Osteoblast (primary cell): Measurements from ENCODE around the gene TTLL5. TPM values are rescaled to one million over a fixed set of nuclear protein-coding genes. Genes with fewer than 3 reads are reported as not detected.

Experiments used
- DNase-seq: peaks from one replicate; pipeline ENCODE4 v3.0.0; 2011; ENCODE audit warnings: low spot score, mixed read lengths; ENCODE audit not compliant: insufficient read length; ENCODE audit errors: missing footprints
- H2AFZ ChIP-seq: 2 replicates; pipeline ENCODE4 v1.6.0; 2011; ENCODE audit warnings: mild to moderate bottlenecking, low read length
- H3K27ac ChIP-seq: 2 replicates; pipeline ENCODE4 v1.5.1; 2011; ENCODE audit warnings: mild to moderate bottlenecking, low read depth, low read length, moderate library complexity
- H3K27me3 ChIP-seq: 2 replicates; pipeline ENCODE4 v1.6.0; 2012; ENCODE audit warnings: mild to moderate bottlenecking, control low read depth, inconsistent platforms, low read length, moderate library complexity; ENCODE audit not compliant: insufficient read depth
- H3K36me3 ChIP-seq: 2 replicates; pipeline ENCODE4 v1.5.1; 2011; ENCODE audit warnings: mild to moderate bottlenecking, low read length, control low read depth, moderate library complexity; ENCODE audit not compliant: insufficient read depth
- H3K4me1 ChIP-seq: 2 replicates; pipeline ENCODE4 v1.5.1; 2011; ENCODE audit warnings: mild to moderate bottlenecking, low read length, control low read depth, moderate library complexity; ENCODE audit not compliant: insufficient read depth
- H3K4me2 ChIP-seq: 2 replicates; pipeline ENCODE4 v1.6.0; 2011; ENCODE audit warnings: mild to moderate bottlenecking, low read length; ENCODE audit not compliant: insufficient read depth
- H3K4me3 ChIP-seq: fragments of 200-600 bp; sonication (generic); 3 replicates; pipeline ENCODE4 v1.5.1; 2012; ENCODE audit warnings: mild to moderate bottlenecking, low read length, inconsistent platforms; ENCODE audit not compliant: insufficient read depth
- H3K79me2 ChIP-seq: 2 replicates; pipeline ENCODE4 v1.6.0; 2012; ENCODE audit warnings: mild to moderate bottlenecking, low read length, control low read depth, inconsistent platforms; ENCODE audit not compliant: insufficient read depth
- H3K9me3 ChIP-seq: 2 replicates; pipeline ENCODE4 v1.5.1; 2011; ENCODE audit warnings: low read depth, low read length, control low read depth
- H4K20me1 ChIP-seq: 2 replicates; pipeline ENCODE4 v1.6.0; 2012; ENCODE audit warnings: mild to moderate bottlenecking, low read length, control low read depth; ENCODE audit not compliant: insufficient read depth
- CTCF ChIP-seq: IDR thresholded peaks from 2 replicates; pipeline ENCODE4 v1.5.1; 2011; ENCODE audit warnings: mild to moderate bottlenecking, low read depth, low read length, moderate library complexity; ENCODE audit errors: extremely low read depth
- total RNA-seq: library from RNA; depleted of rRNA; stranded (reverse); fragments of >200 nt; gene quantifications from 2 replicates; pipeline ENCODE4 v1.2.3, GENCODE V29; 2012

The TTLL5 gene
- total RNA-seq, 1 donor, result 30.4 TPM

DNA sequence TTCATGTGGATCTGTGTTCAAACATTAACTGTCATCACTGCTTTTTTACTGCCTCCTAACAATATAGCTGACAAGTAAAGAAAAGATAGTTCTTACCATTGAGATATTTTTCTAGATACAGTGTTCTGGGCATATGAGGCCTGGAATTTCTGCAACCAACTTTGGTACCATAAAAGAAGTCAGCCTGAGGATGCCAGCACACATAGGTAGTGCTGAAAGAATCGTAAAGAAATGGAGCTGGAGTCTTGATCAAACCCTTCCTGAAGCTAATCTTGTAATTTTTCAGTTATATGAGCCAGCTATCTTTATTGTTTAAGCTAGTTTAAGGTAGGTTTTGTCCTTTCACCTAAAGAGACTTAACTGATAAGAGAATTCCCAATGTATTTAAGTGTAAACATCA, 11.7 kb upstream of the TTLL5 start:
- no peak for TF ChIP-seq CTCF
- H3K27ac ChIP-seq, result peak overlapping the region; percentile 85
- no peak overlapping the region for H3K4me2 ChIP-seq
- no peaks in the 10 kb centered on the region for H3K9me3 ChIP-seq
- H2AFZ ChIP-seq, result no peak overlapping the region
- peaks cover 2% of the 10 kb centered on the region for H4K20me1 ChIP-seq
- no peak for DNase-seq
- peaks cover 35% of the 10 kb centered on the region for H3K4me1 ChIP-seq
- no peaks in the 10 kb centered on the region for H3K79me2 ChIP-seq
- no peak overlapping the region for H3K4me3 ChIP-seq
- no peaks in the 10 kb centered on the region for H3K27me3 ChIP-seq
- H3K36me3 ChIP-seq, result peaks cover 20% of the 10 kb centered on the region

DNA sequence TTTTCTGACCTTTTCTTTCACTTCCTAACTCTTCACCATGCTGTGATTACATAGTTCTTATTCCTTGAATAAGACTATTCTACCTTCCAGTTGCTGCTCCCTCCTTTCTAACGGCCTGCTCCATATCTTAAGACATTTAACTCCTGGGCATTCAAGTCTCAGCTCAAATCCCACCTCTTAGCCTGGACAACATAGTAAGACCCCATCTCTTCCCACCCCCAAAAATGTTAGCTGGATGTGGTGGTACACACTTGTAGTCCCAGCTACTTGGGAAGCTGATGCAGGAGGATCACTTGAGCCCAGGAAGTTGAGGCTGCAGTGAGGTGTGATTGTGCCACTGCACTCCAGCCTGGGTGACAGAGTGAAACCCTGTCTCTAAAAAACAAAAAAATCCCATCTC, 11.3 kb upstream of the TTLL5 start:
- peaks cover 3% of the 10 kb centered on the region for H4K20me1 ChIP-seq
- TF ChIP-seq CTCF, result no peak
- H3K36me3 ChIP-seq, result peaks cover 20% of the 10 kb centered on the region
- H3K9me3 ChIP-seq, result no peaks in the 10 kb centered on the region
- no peak overlapping the region for H3K4me2 ChIP-seq
- H3K27ac ChIP-seq, result peak overlapping the region; percentile 85
- no peak for DNase-seq
- H3K4me3 ChIP-seq, result no peak overlapping the region
- H3K4me1 ChIP-seq, result peaks cover 35% of the 10 kb centered on the region
- H3K79me2 ChIP-seq, result no peaks in the 10 kb centered on the region
- H3K27me3 ChIP-seq, result no peaks in the 10 kb centered on the region
- no peak overlapping the region for H2AFZ ChIP-seq

DNA sequence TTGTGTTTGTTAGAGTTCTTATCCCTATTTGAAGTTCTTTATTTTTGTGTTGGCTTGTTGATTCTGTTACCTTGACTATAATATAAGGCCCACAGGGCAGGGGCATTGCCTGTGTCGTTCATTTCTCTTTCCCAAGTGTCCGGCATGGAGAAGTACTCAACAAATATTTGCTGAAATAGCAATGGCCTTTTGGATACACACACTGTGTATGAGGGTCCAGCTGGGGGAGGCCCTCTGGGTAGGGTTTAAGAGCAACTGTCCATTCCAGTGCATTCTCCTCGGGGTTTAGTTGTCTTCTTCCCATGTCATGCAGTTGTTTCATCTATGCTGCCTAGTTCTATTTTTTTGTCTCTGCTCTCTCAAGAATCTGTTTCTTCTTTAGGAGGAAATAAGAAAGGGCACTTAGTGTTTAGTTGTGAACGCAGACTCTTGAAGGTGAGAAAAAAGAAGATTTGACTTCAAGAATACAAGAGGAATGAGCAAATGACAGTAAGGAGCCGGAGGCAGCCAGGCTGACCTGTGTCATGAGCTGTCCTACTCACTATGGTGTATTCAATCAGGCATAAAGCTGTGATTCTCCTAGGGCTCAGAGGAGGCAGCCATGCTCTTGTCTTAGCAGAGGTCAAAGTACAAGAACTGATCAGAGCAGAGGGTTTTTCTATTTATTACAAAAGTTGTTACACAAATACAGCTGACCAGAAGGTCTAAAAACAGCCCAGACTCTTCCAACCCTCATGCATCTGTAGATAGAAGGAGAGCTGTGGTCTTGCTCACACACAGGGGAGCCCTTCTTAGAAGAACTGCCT, 10.6 kb upstream of the TTLL5 start:
- H3K36me3 ChIP-seq, result peaks cover 20% of the 10 kb centered on the region
- no peak overlapping the region for H3K4me2 ChIP-seq
- H3K27ac ChIP-seq, result no peak overlapping the region
- H3K27me3 ChIP-seq, result no peaks in the 10 kb centered on the region
- TF ChIP-seq CTCF, result no peak
- H3K4me1 ChIP-seq, result peaks cover 35% of the 10 kb centered on the region
- peaks cover 3% of the 10 kb centered on the region for H4K20me1 ChIP-seq
- H2AFZ ChIP-seq, result no peak overlapping the region
- H3K79me2 ChIP-seq, result no peaks in the 10 kb centered on the region
- H3K9me3 ChIP-seq, result no peaks in the 10 kb centered on the region
- DNase-seq, result no peak
- H3K4me3 ChIP-seq, result no peak overlapping the region

DNA sequence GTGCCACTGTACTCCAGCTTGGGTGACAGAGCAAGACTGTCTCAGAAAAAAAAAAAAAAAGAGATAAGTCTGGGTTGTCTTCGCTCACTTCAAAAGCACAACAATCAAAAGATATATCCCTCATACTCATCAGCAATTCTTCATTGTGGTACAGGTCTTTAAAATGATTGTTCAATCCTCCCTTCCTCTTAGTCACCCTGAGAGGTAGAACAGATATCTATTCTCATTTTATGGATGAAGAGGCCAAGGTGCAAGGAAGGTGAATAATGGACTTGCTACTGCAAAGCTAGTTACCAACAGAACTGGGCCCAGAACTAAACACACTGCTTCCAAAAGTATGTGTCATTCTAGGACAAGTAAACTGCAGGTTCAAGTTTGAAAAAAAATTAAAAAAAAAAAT, 7.5 kb upstream of the TTLL5 start:
- Histone ChIP-seq H3K4me2 (no peak overlapping the region), H3K4me3 (no peak overlapping the region), H3K27ac (no peak overlapping the region), H3K4me1 (peaks cover 8% of the 10 kb centered on the region), H2AFZ (no peak overlapping the region), H3K27me3 (no peaks in the 10 kb centered on the region), H3K79me2 (no peaks in the 10 kb centered on the region), H4K20me1 (peaks cover 3% of the 10 kb centered on the region), H3K36me3 (peaks cover 31% of the 10 kb centered on the region), H3K9me3 (no peaks in the 10 kb centered on the region)
- no peak for TF ChIP-seq CTCF
- no peak for DNase-seq
